Measurements from ENCODE around the gene MACF1. TPM values are rescaled to one million over a fixed set of nuclear protein-coding genes. Genes with fewer than 3 reads are reported as not detected.
"Not testable (repeated sequence)": the region's sequence is repeated elsewhere in the genome, so short reads cannot be mapped to it uniquely, and the experiment has no call there.

MACF1 gene
- polyA plus RNA-seq, 4 donors = 208 to 264 (median 240) TPM

- no peak for DNase-seq (ENCODE audit: low read depth in 4 of 4, low spot score in 3 of 4)
Observed at GRCh38 chr1:39178541-39179431, 25.7 kb upstream of the MACF1 start.

GRCh38 chr1:39181311-39181710, 23.2 kb upstream of the MACF1 start:
- DNase-seq (ENCODE audit: low read depth in 4 of 4, low spot score in 3 of 4) = no peak

- no peak for DNase-seq (ENCODE audit: low read depth in 4 of 4, low spot score in 3 of 4)
Observed at GRCh38 chr1:39182804-39183203, 21.7 kb upstream of the MACF1 start.

GRCh38 chr1:39183503-39184353, 20.8 kb upstream of the MACF1 start:
- DNase-seq (ENCODE audit: low read depth in 4 of 4, low spot score in 3 of 4) = no peak

GRCh38 chr1:39184354-39184818, 20.1 kb upstream of the MACF1 start:
- no peak for DNase-seq (ENCODE audit: low read depth in 4 of 4, low spot score in 3 of 4)

- DNase-seq (ENCODE audit: low read depth in 4 of 4, low spot score in 3 of 4) = no peak
Observed at GRCh38 chr1:39187275-39188046, 17.0 kb upstream of the MACF1 start.

- no peak for DNase-seq (ENCODE audit: low read depth in 4 of 4, low spot score in 3 of 4)
Observed at GRCh38 chr1:39189592-39190041, 14.9 kb upstream of the MACF1 start.

- DNase-seq (ENCODE audit: low read depth in 4 of 4, low spot score in 3 of 4) = no peak
Observed at GRCh38 chr1:39190096-39190495, 14.4 kb upstream of the MACF1 start.

- DNase-seq (ENCODE audit: low read depth in 4 of 4, low spot score in 3 of 4) = no peak
Observed at GRCh38 chr1:39194398-39195051, 10.0 kb upstream of the MACF1 start.

- DNase-seq (ENCODE audit: low read depth in 4 of 4, low spot score in 3 of 4) = no peak
Observed at GRCh38 chr1:39195166-39196111, 9.1 kb upstream of the MACF1 start.

GRCh38 chr1:39196244-39197215, 8.0 kb upstream of the MACF1 start:
- DNase-seq (ENCODE audit: low read depth in 4 of 4, low spot score in 3 of 4) = no peak

- no peak for DNase-seq (ENCODE audit: low read depth in 4 of 4, low spot score in 3 of 4)
Observed at GRCh38 chr1:39199593-39199992, 4.9 kb upstream of the MACF1 start.

- no peak for DNase-seq (ENCODE audit: low read depth in 4 of 4, low spot score in 3 of 4)
Observed at GRCh38 chr1:39205102-39205780, 746 bp downstream of the MACF1 start.

GRCh38 chr1:39205781-39206464, 1.4 kb downstream of the MACF1 start:
- DNase-seq (ENCODE audit: low read depth in 4 of 4, low spot score in 3 of 4) = no peak

GRCh38 chr1:39208360-39208759, 3.9 kb downstream of the MACF1 start:
- not testable (repeated sequence) for DNase-seq (ENCODE audit: low read depth in 4 of 4, low spot score in 3 of 4)

- no peak for DNase-seq (ENCODE audit: low read depth in 4 of 4, low spot score in 3 of 4)
Observed at GRCh38 chr1:39210649-39211048, 6.2 kb downstream of the MACF1 start.

GRCh38 chr1:39212499-39212898, 8.0 kb downstream of the MACF1 start:
- DNase-seq (ENCODE audit: low read depth in 4 of 4, low spot score in 3 of 4) = no peak

Measured in right renal pelvis (tissue), 4 donors.